Memory B cell (primary cell): ENCODE results near the gene MIS12.
A peak's percentile ranks its signal among the peaks of the same experiment; 100 is the strongest.

Experiments used
- ATAC-seq: fragments of 150-1000 bp; cut with Tn5 transposase; 2 replicates; pipeline ENCODE4 v1.10.0; 2021; ENCODE audit warnings: low read depth, mild to moderate bottlenecking, moderate library complexity
- DNase-seq, 2 donors: peaks; one replicate each; pipeline ENCODE4 v3.0.0; 2022; ENCODE audit warnings: low spot score in 2 of 2
- H3K27ac Mint-ChIP-seq: one replicate; pipeline ENCODE4 v1.8.0; 2022; ENCODE audit warnings: mild to moderate bottlenecking, moderate library complexity, mixed read lengths
- H3K27me3 Mint-ChIP-seq: one replicate; pipeline ENCODE4 v1.8.0; 2022; ENCODE audit warnings: mixed read lengths
- H3K36me3 Mint-ChIP-seq: one replicate; pipeline ENCODE4 v1.8.0; 2022; ENCODE audit warnings: mild to moderate bottlenecking, mixed read lengths
- H3K4me1 Mint-ChIP-seq: one replicate; pipeline ENCODE4 v1.8.0; 2022; ENCODE audit warnings: mixed read lengths
- H3K4me3 Mint-ChIP-seq: one replicate; pipeline ENCODE4 v1.8.0; 2022; ENCODE audit warnings: mild to moderate bottlenecking, moderate library complexity, mixed read lengths
- H3K9me3 Mint-ChIP-seq: one replicate; pipeline ENCODE4 v1.8.0; 2022; ENCODE audit warnings: mixed read lengths

Gene MIS12

GRCh38 chr17:5478992-5479391 lies 7.4 kb upstream of the MIS12 start:
- H3K36me3 Mint-ChIP-seq = peaks cover 38% of the 10 kb centered on the region

GRCh38 chr17:5480962-5481361 lies 5.4 kb upstream of the MIS12 start:
- Mint-ChIP-seq H3K4me3 (no peak overlapping the region), H3K9me3 (no peaks in the 10 kb centered on the region), H3K4me1 (peaks cover 10% of the 10 kb centered on the region), H3K36me3 (peaks cover 33% of the 10 kb centered on the region), H3K27ac (no peak overlapping the region), H3K27me3 (no peaks in the 10 kb centered on the region)
- DNase-seq (no peak), ATAC-seq (no peak)

More at GRCh38 chr17:5478992-5479391, 7.4 kb upstream of the MIS12 start:
- H3K4me3 Mint-ChIP-seq = no peak overlapping the region
- DNase-seq (no peak), ATAC-seq (no peak)
- H3K9me3 Mint-ChIP-seq = no peaks in the 10 kb centered on the region
- peaks cover 5% of the 10 kb centered on the region for H3K4me1 Mint-ChIP-seq
- H3K27me3 Mint-ChIP-seq = no peaks in the 10 kb centered on the region
- no peak overlapping the region for H3K27ac Mint-ChIP-seq

GRCh38 chr17:5481451-5481850 lies 4.9 kb upstream of the MIS12 start:
- H3K27ac Mint-ChIP-seq = no peak overlapping the region
- H3K9me3 Mint-ChIP-seq = no peaks in the 10 kb centered on the region
- DNase-seq = no peak
- H3K4me1 Mint-ChIP-seq = peaks cover 10% of the 10 kb centered on the region
- ATAC-seq = no peak
- no peak overlapping the region for H3K4me3 Mint-ChIP-seq
- peaks cover 33% of the 10 kb centered on the region for H3K36me3 Mint-ChIP-seq
- H3K27me3 Mint-ChIP-seq = no peaks in the 10 kb centered on the region

- H3K36me3 Mint-ChIP-seq = peaks cover 19% of the 10 kb centered on the region
- peaks cover 19% of the 10 kb centered on the region for H3K4me1 Mint-ChIP-seq
- no peaks in the 10 kb centered on the region for H3K9me3 Mint-ChIP-seq
- peak within 1 kb of the TSS; percentile 98 for H3K27ac Mint-ChIP-seq
- ATAC-seq = peak; percentile 1
- peak within 1 kb of the TSS; percentile 89 for H3K4me3 Mint-ChIP-seq
- DNase-seq = peak in 1 of 2 donors; percentile 76
- H3K27me3 Mint-ChIP-seq = no peaks in the 10 kb centered on the region
Observed at GRCh38 chr17:5485270-5486205, 828 bp upstream of the MIS12 start, which contains the start of gene DERL2. Gene DERL2, minus strand, starts transcription at chr17:5486178. Its CDS starts 17 bp downstream, at chr17:5486161.

GRCh38 chr17:5488752-5489151 lies 2.4 kb downstream of the MIS12 start:
- Mint-ChIP-seq H3K9me3 (peaks cover 3% of the 10 kb centered on the region), H3K4me1 (peaks cover 19% of the 10 kb centered on the region), H3K36me3 (peaks cover 14% of the 10 kb centered on the region), H3K27me3 (no peaks in the 10 kb centered on the region), H3K4me3 (no peak overlapping the region), H3K27ac (peak overlapping the region; percentile 25)
- no peak for ATAC-seq
- DNase-seq = no peak

GRCh38 chr17:5492970-5493369 lies 6.6 kb downstream of the MIS12 start:
- Mint-ChIP-seq H3K27me3 (peaks cover 5% of the 10 kb centered on the region), H3K9me3 (peaks cover 3% of the 10 kb centered on the region), H3K4me1 (peaks cover 5% of the 10 kb centered on the region), H3K36me3 (peaks cover 11% of the 10 kb centered on the region), H3K4me3 (no peak overlapping the region), H3K27ac (no peak overlapping the region)
- DNase-seq (no peak), ATAC-seq (no peak)

- peak overlapping the region; percentile 87 for H3K27ac Mint-ChIP-seq
- H3K4me1 Mint-ChIP-seq = peaks cover 12% of the 10 kb centered on the region
- H3K36me3 Mint-ChIP-seq = peaks cover 12% of the 10 kb centered on the region
- no peak for DNase-seq
- H3K9me3 Mint-ChIP-seq = no peaks in the 10 kb centered on the region
- peaks cover 5% of the 10 kb centered on the region for H3K27me3 Mint-ChIP-seq
- no peak for ATAC-seq
- peak overlapping the region; percentile 94 for H3K4me3 Mint-ChIP-seq
Observed at GRCh38 chr17:5499476-5500231, 13.3 kb downstream of the MIS12 start.

- Mint-ChIP-seq H3K27ac (peak overlapping the region; percentile 87), H3K4me3 (peak overlapping the region; percentile 94), H3K36me3 (peaks cover 12% of the 10 kb centered on the region), H3K4me1 (peaks cover 12% of the 10 kb centered on the region), H3K27me3 (peaks cover 5% of the 10 kb centered on the region), H3K9me3 (no peaks in the 10 kb centered on the region)
- ATAC-seq (peak; percentile 6), DNase-seq (no peak)
Observed at GRCh38 chr17:5500247-5500588, 13.9 kb downstream of the MIS12 start.

GRCh38 chr17:5500589-5501391 lies 14.4 kb downstream of the MIS12 start:
- peak overlapping the region; percentile 94 for H3K4me3 Mint-ChIP-seq
- peak; percentile 93 for ATAC-seq
- H3K36me3 Mint-ChIP-seq = peaks cover 13% of the 10 kb centered on the region
- peaks cover 5% of the 10 kb centered on the region for H3K27me3 Mint-ChIP-seq
- no peaks in the 10 kb centered on the region for H3K9me3 Mint-ChIP-seq
- peak; percentile 66 to 75 for DNase-seq
- H3K27ac Mint-ChIP-seq = peak overlapping the region; percentile 87
- H3K4me1 Mint-ChIP-seq = peaks cover 12% of the 10 kb centered on the region

- peak overlapping the region; percentile 58 for H3K4me3 Mint-ChIP-seq
- ATAC-seq = no peak
- peaks cover 2% of the 10 kb centered on the region for H3K27me3 Mint-ChIP-seq
- peaks cover 14% of the 10 kb centered on the region for H3K36me3 Mint-ChIP-seq
- peaks cover 12% of the 10 kb centered on the region for H3K4me1 Mint-ChIP-seq
- H3K9me3 Mint-ChIP-seq = no peaks in the 10 kb centered on the region
- H3K27ac Mint-ChIP-seq = peak overlapping the region; percentile 26
- DNase-seq = no peak
Observed at GRCh38 chr17:5501685-5502084, 15.3 kb downstream of the MIS12 start.

GRCh38 chr17:5502552-5502951 lies 16.2 kb downstream of the MIS12 start:
- ATAC-seq (no peak), DNase-seq (no peak)
- Mint-ChIP-seq H3K4me3 (no peak overlapping the region), H3K4me1 (peaks cover 12% of the 10 kb centered on the region), H3K27me3 (no peaks in the 10 kb centered on the region), H3K27ac (peak overlapping the region; percentile 1), H3K9me3 (no peaks in the 10 kb centered on the region), H3K36me3 (peaks cover 14% of the 10 kb centered on the region)

GRCh38 chr17:5506307-5506706 lies 19.9 kb downstream of the MIS12 start:
- no peak overlapping the region for H3K4me3 Mint-ChIP-seq
- H3K36me3 Mint-ChIP-seq = peaks cover 17% of the 10 kb centered on the region
- H3K4me1 Mint-ChIP-seq = peaks cover 2% of the 10 kb centered on the region
- no peak overlapping the region for H3K27ac Mint-ChIP-seq
- ATAC-seq = no peak
- H3K27me3 Mint-ChIP-seq = no peaks in the 10 kb centered on the region
- DNase-seq = no peak
- H3K9me3 Mint-ChIP-seq = no peaks in the 10 kb centered on the region

- no peak overlapping the region for H3K4me3 Mint-ChIP-seq
- no peaks in the 10 kb centered on the region for H3K27me3 Mint-ChIP-seq
- peaks cover 6% of the 10 kb centered on the region for H3K4me1 Mint-ChIP-seq
- no peak for DNase-seq
- no peak for ATAC-seq
- H3K27ac Mint-ChIP-seq = no peak overlapping the region
- peaks cover 3% of the 10 kb centered on the region for H3K9me3 Mint-ChIP-seq
- H3K36me3 Mint-ChIP-seq = peaks cover 20% of the 10 kb centered on the region
Observed at GRCh38 chr17:5508810-5509209, 22.4 kb downstream of the MIS12 start.
